Fibroblast of lung (primary cell): ENCODE data around the gene MDC1. TPM values are rescaled to one million over a fixed set of nuclear protein-coding genes. Genes with fewer than 3 reads are reported as not detected.

Experiments used
- DNase-seq, 2 donors: peaks; one replicate each; pipeline versions ENCODE4 v3.0.0 to v3.0.0-alpha.2; 2010; ENCODE audit warnings: low read depth in 2 of 2
- H2AFZ ChIP-seq: 2 replicates; pipeline ENCODE4 v1.5.1; 2012; ENCODE audit warnings: low read length, control low read depth, inconsistent platforms
- H3K27ac ChIP-seq: 2 replicates; pipeline ENCODE4 v1.5.1; 2011; ENCODE audit warnings: low read length, control low read depth; ENCODE audit not compliant: insufficient read depth
- H3K27me3 ChIP-seq: 2 replicates; pipeline ENCODE4 v1.5.1; 2011; ENCODE audit warnings: mild to moderate bottlenecking, low read length; ENCODE audit not compliant: control insufficient read depth, insufficient read depth
- H3K36me3 ChIP-seq: 2 replicates; pipeline ENCODE4 v1.5.1; 2011; ENCODE audit warnings: low read length; ENCODE audit not compliant: control insufficient read depth, insufficient read depth
- H3K4me1 ChIP-seq: 2 replicates; pipeline ENCODE4 v1.5.1; 2011; ENCODE audit warnings: low read length; ENCODE audit not compliant: control insufficient read depth, insufficient read depth; ENCODE audit errors: extremely low read depth
- H3K4me2 ChIP-seq: 2 replicates; pipeline ENCODE4 v1.5.1; 2011; ENCODE audit warnings: low read length, control low read depth; ENCODE audit not compliant: insufficient read depth; ENCODE audit errors: extremely low read depth
- H3K4me3 ChIP-seq, 4 experiments: fragments of 200-600 bp in 1 of 4; sonication (generic) in 1 of 4; replicated peaks in 1 of 4; 2 replicates each; pipeline ENCODE4 v1.5.1; 2011 to 2016; ENCODE audit warnings: low read length in 4 of 4, low read depth in 3 of 4, mild to moderate bottlenecking in 3 of 4, control low read depth in 2 of 4, inconsistent platforms in 1 of 4, mixed read lengths in 1 of 4; ENCODE audit not compliant: insufficient read depth in 1 of 4; ENCODE audit errors: control extremely low read depth in 1 of 4
- H3K79me2 ChIP-seq: 2 replicates; pipeline ENCODE4 v1.5.1; 2012; ENCODE audit warnings: mild to moderate bottlenecking, low read length, inconsistent platforms; ENCODE audit not compliant: control insufficient read depth, insufficient read depth
- H3K9ac ChIP-seq: 2 replicates; pipeline ENCODE4 v1.5.1; 2011; ENCODE audit warnings: mild to moderate bottlenecking, low read length, control low read depth; ENCODE audit not compliant: insufficient read depth
- H3K9me3 ChIP-seq: 2 replicates; pipeline ENCODE4 v1.5.1; 2012; ENCODE audit warnings: low read depth, low read length; ENCODE audit not compliant: control insufficient read depth, insufficient read depth
- H4K20me1 ChIP-seq: 2 replicates; pipeline ENCODE4 v1.5.1; 2011; ENCODE audit warnings: low read length; ENCODE audit not compliant: control insufficient read depth, insufficient read depth; ENCODE audit errors: extremely low read depth
- CTCF ChIP-seq, 2 donors: IDR thresholded peaks in 1 of 2; conservative IDR thresholded peaks in 1 of 2; 1 replicate in 1 of 2; 2 replicates in 1 of 2; pipeline ENCODE4 v1.5.1; 2011 to 2012; ENCODE audit warnings: low read length in 2 of 2, control low read depth in 1 of 2, inconsistent platforms in 1 of 2, low read depth in 1 of 2, mild to moderate bottlenecking in 1 of 2
- EZH2 ChIP-seq: IDR thresholded peaks from 2 replicates; pipeline ENCODE4 v1.5.1; 2012; ENCODE audit warnings: low read length, control low read depth, mild to moderate bottlenecking; ENCODE audit errors: missing control alignments
- polyA plus RNA-seq, 2 donors: library from polyadenylated mRNA; depleted of rRNA in 1 of 2; stranded (reverse) in 1 of 2; unstranded in 1 of 2; fragments of >200 nt; gene quantifications; 2 replicates each; pipeline ENCODE4 v1.2.1, GENCODE V29; 2011 to 2012; ENCODE audit warnings: missing spikeins in 1 of 2
- total RNA-seq: library from RNA; depleted of rRNA; stranded (reverse); fragments of >200 nt; gene quantifications from 2 replicates; pipeline ENCODE4 v1.2.1, GENCODE V29; 2014

Gene MDC1
- total and polyA plus RNA-seq, 2 donors (not counting 1 experiment from before 2014, with no cell fraction given): 3.3 to 5.0 TPM

GRCh38 chr6:30690403-30691207 lies 26.5 kb downstream of the MDC1 start, which contains the start of gene NRM:
Gene NRM, minus strand, starts transcription at chr6:30690984. Its CDS starts 10 bp downstream, at chr6:30690974.
- Histone ChIP-seq H3K4me2 (peak within 1 kb of the TSS; percentile 96), H3K4me3 (peak within 1 kb of the TSS; percentile 75 to 95 (median 81)), H3K27ac (peak within 1 kb of the TSS; percentile 99), H3K27me3 (no peaks in the 10 kb centered on the region), H3K79me2 (peaks cover 39% of the 10 kb centered on the region), H2AFZ (peak within 1 kb of the TSS; percentile 97), H4K20me1 (no peaks in the 10 kb centered on the region), H3K9me3 (no peaks in the 10 kb centered on the region), H3K9ac (peak within 1 kb of the TSS; percentile 69), H3K36me3 (no peaks in the 10 kb centered on the region), H3K4me1 (peaks cover 29% of the 10 kb centered on the region)
- peak; percentile 77 to 80 for DNase-seq
- no peak for TF ChIP-seq CTCF (conservative IDR thresholded peaks at IDR 0.05 in 1 of 2, IDR thresholded peaks at IDR 0.05 in 1 of 2; ENCODE audit: low read depth in 1 of 2, low read length in 2 of 2)
- TF ChIP-seq EZH2: no peak

DNA sequence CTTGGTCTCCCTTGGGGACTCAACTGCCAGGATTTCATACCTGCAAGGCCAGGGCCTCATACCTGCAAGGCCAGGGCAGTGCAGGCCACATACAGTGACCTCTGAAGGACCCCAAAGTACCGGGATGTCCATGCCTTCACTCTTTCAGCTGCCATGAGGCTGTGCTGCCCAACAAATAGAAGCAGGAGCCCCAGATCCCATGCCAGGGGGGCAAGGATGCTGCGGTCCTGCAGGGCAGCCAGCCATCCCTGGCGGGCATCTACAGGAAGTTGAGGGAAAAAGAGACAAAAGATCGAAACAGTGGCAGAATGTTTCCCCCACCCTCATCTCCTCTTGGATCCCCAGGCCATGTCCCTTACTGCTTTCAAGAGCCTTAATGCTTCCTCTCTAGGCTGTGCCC lies 27.1 kb downstream of the MDC1 start:
- DNase-seq: no peak
- Histone ChIP-seq H3K79me2 (peaks cover 46% of the 10 kb centered on the region), H3K4me2 (peak overlapping the region; percentile 91), H3K9ac (peak overlapping the region; percentile 69), H2AFZ (no peak overlapping the region), H4K20me1 (no peaks in the 10 kb centered on the region), H3K4me3 (peak overlapping the region; percentile 75 to 95 (median 81)), H3K9me3 (no peaks in the 10 kb centered on the region), H3K27ac (peak overlapping the region; percentile 99), H3K36me3 (peaks cover 2% of the 10 kb centered on the region), H3K27me3 (no peaks in the 10 kb centered on the region), H3K4me1 (peaks cover 27% of the 10 kb centered on the region)
- TF ChIP-seq CTCF (conservative IDR thresholded peaks at IDR 0.05 in 1 of 2, IDR thresholded peaks at IDR 0.05 in 1 of 2; ENCODE audit: low read depth in 1 of 2, low read length in 2 of 2) (no peak), EZH2 (no peak)

GRCh38 chr6:30689022-30689865 lies 27.8 kb downstream of the MDC1 start:
- no peak overlapping the region for H2AFZ ChIP-seq

More at GRCh38 chr6:30689022-30689865, 27.8 kb downstream of the MDC1 start:
- TF ChIP-seq CTCF (conservative IDR thresholded peaks at IDR 0.05 in 1 of 2, IDR thresholded peaks at IDR 0.05 in 1 of 2; ENCODE audit: low read depth in 1 of 2, low read length in 2 of 2) (no peak), EZH2 (no peak)
- Histone ChIP-seq H3K27me3 (no peaks in the 10 kb centered on the region), H3K9me3 (no peaks in the 10 kb centered on the region), H3K9ac (no peak overlapping the region), H3K4me3 (peak overlapping the region; percentile 75 to 95 (median 81)), H3K27ac (peak overlapping the region; percentile 99), H4K20me1 (no peaks in the 10 kb centered on the region), H3K4me1 (peaks cover 27% of the 10 kb centered on the region), H3K79me2 (peaks cover 53% of the 10 kb centered on the region), H3K36me3 (peaks cover 4% of the 10 kb centered on the region), H3K4me2 (peak overlapping the region; percentile 100)
- DNase-seq: no peak
